ENCODE measurements around the gene KCNS1.
"Not testable (repeated sequence)": the region's sequence is repeated elsewhere in the genome, so short reads cannot be mapped to it uniquely, and the experiment has no call there.

The KCNS1 gene

DNA sequence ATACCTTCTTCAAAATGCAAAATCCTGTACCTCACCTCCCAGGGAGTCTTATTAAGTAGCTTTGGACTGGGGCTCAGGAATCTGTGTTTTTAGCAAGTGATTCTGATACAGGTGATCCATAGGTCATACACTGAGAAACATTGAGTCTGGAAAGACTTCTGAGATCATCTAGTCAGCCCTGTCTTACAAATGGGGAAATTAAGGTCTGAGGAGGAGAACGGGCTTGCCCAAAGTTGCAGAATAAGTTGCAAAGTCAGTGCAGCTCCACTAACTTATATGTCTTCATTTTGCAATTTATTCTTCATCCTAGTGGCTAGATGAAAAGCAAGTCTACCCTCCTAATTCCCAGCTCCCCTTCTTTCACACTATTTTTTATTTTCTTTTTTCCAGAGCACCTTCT is 28.9 kb downstream of the KCNS1 start:
- no peak for DNase-seq

DNA sequence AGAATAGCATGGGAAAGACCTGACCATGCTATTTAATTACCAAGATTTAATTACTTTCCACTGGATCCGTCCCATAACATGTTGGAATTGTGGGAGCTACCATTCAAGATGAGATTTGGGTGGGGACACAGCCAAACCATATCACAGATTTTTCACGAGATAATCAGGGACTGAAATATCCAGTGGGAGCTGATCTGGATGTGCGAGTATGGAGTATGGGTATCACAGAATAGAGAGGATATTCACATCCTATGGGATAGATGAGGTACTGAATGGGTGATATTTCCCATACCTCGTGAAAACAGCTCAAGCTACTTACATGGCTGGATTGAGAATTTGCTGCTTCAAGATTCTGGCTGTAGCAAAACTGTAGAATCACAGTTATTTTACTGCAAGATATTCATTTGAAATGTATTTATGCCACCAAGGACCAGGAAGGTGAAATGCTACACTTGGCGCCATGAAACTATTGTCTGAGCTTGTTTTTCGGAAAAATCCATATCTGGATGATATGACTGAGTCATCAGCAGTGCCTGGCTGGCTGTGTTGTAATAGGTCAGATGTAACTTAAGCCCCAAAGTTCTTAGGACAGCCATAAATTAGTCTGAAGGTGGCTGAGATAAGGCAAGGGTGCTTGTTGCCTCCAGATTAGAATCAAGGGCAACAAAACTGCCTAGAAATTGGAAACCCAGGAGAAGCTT is 29.8 kb downstream of the KCNS1 start:
- no peak for DNase-seq

DNA sequence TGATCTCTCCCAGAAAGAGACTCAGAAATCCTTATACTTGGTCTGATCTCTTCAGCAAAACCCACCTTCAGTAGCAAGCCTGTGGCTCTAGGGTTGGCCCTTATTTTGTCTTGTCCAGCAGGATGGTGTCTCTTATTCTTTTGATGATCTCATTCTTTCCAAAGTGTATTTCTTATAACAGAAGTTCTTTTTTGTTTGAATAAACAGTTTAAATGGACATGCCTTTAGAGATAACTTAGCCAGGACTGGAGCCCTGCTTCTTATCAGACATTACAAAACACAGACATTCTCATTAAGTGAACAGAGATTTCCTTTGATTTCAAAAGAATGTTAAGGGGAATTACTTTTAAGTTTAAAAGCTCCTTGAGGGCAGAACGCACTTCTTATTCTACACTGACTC is 31.7 kb downstream of the KCNS1 start:
- no peak for DNase-seq

DNA sequence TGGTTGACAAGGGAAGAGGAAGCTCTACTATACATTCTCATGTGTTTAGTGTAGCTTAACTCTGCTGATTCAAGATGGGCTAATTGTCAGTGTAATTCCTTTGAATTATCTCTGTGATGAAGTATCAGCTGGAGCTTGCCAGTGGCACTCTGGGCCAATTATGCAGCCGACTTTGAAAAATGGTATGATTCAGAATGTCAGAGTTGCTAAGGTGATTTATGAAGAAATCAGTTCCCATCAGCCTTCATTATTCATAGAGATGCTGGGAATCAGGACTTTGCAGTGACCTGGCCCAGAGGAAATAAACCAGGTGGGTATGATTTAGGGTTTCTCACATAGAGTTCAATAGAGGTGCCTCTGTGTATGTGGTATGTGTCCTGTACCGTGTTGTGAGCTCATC is 33.4 kb downstream of the KCNS1 start:
- DNase-seq: no peak

DNA sequence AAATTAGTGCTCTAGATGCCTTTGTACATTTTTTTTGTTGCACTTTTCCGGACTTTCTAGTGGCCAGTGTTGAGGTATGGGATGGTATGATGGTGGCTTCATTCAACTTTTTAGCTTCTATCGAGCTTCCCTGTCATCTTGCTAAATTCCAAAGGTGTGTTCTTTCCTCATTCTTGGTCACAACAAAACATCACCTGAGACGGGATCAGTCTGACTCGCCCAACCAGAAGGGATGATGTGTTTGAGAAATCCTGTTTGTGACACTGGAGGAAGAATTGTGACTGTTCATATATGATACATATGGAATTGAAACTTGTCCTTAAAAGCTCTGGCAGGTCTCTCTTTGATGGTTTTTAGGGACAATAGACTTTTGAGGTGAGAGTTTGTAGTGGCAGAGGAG is 33.8 kb downstream of the KCNS1 start:
- DNase-seq: no peak

DNA sequence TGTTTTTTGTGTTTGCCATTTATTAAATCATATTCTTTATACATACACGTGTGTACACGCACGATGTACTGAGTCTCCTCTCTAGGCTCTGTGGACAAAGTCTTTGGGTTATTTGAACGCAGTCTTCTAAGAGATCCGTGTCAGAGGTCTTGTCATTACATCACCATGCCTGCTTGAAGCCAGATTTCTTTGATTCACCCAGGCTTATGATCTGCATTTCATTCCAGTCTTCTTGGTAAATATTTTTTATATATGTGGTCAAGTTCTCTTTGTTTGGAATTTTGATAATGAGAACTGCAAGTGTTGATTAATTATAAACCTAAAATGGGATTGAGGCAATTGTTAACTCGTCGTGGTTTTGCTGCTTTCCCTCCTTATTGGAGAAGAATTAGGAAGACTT is 34.6 kb downstream of the KCNS1 start:
- DNase-seq: no peak

DNA sequence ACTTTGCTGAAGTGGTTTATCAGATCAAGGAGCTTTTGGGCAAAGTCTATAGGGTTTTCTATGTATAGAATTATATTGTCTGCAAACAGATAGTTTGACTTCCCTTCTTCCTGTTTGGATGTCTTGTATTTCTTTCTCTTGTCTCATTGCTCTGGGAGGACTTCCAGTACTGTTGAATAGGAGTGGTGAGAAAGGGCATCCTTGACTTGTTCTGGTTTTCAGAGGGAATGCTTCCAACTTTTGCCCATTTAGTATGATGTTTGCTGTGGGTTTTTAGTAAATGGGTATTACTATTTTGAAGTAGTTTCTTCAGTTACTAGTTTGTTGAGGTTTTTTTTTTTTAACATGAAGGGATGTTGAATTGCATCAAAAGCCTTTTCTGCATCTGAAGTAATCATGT is 36.1 kb downstream of the KCNS1 start:
- DNase-seq: no peak

DNA sequence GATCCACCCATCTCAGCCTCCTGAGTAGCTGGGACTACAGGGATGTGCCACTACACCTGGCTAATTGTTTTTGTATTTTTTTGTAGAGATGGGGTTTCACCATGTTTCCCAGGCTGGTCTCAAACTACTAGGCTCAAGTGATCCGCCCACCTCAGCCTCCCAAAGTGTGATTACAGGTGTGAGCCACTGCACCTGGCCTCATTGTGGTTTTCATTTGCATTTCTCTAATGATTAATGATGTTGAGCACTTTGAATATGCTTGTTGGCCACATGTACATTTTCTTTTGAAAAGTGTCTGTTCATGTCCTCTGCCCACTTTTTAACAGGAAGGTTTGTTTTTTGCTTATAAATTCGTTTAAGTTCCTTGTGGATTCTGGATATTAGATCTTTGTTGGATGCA is 37.8 kb downstream of the KCNS1 start:
- DNase-seq: not testable (repeated sequence)

DNA sequence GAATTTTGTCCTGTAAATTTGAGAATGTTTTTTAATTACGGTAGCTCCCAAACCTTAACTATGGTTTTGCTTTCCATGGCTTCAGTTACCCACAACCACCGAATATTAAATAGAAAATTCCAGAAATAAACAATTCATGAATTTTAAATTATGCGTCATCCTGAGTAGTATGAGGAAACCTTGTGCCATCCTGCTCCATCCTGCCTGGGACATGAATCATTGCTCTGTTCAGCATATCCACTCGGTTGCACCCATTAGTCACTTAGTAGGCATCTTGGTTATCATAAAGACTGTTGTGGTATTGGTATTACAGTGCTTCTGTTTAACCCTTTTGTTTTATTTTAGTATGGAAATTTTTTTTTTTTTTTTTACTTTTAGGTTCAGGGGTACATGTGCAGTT is 39.7 kb downstream of the KCNS1 start:
- DNase-seq: no peak

DNA sequence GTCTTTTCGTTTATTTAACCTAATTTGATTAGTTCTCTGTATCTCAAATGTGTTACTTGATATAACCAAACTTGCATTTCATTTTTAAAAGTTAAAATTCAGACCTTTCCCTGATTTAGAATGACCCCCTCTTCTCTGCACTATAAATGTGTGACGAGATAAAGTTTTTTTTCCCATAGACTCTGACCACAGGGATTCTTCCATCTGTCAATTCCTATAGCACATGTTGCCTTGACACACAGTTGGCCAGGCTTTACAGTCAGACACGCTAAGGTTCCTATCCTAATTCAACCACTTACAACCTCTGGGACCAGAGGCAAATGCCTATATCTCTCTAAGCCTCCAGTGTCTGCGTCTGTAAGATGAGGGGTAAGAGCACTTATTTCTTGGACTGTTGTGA is 40.6 kb downstream of the KCNS1 start:
- DNase-seq: no peak

DNA sequence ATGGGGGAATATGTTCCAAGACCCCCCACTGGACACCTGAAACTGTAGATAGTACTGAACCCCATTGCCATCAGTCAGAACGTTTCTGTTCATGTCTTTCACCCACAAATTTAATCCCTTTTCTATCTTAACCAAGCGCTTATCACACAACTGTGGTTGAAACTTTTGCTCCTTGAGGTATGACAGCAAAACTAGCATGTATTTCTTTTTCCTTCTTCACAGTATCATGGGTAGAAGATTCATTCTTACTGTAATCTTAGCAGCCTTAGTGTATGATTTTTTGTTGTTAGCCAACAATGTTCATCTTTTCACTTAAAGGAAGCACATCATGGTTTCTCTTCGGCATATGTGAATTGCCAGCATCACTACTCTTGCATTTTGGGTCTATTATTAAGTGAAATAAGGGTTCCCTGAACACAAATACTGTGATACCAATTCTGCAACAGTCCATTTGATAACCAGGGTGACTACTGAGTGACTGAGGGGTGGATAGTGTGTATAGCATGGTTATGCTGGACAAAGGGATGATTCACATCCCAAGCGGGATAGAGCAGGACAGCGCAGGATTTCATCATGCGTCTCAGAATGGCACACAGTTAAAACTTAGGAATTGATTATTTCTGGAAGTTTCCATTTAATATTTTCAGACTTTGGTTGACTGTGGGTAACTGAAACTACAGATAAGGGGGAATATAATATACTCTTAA is 41.8 kb downstream of the KCNS1 start:
- DNase-seq: no peak

DNA sequence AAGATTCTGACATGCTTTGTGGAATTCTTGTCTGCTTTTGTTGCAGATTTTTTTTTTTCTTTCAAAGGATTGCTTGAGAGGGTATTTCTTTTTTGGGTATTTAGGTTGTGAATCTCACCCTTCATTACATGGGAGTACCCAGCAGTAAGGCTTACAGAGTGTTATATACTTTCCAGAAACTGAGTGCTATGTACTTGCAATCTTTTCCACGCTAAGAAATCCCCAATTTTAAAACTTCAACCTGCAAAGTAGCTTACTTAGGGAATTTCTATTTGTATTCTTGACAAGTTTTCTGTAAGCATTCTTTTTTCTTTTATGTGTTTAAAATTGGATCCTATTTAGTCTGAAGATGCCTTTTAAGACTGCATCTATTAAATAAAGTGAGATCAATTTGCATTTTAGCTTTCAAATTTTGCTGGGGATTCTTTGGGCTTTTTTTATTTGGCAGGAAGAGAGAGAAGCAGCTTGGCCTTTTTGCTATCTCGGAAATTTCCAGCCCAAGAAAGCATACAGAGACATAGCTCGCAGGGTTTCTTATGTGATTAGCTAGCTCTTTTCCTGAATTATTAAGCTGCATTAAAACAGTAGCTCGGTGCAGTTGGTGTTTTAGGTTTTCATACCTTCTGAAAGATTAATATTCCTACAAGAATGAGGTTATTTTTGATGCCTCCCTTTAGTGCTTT is 42.6 kb downstream of the KCNS1 start:
- DNase-seq: no peak

DNA sequence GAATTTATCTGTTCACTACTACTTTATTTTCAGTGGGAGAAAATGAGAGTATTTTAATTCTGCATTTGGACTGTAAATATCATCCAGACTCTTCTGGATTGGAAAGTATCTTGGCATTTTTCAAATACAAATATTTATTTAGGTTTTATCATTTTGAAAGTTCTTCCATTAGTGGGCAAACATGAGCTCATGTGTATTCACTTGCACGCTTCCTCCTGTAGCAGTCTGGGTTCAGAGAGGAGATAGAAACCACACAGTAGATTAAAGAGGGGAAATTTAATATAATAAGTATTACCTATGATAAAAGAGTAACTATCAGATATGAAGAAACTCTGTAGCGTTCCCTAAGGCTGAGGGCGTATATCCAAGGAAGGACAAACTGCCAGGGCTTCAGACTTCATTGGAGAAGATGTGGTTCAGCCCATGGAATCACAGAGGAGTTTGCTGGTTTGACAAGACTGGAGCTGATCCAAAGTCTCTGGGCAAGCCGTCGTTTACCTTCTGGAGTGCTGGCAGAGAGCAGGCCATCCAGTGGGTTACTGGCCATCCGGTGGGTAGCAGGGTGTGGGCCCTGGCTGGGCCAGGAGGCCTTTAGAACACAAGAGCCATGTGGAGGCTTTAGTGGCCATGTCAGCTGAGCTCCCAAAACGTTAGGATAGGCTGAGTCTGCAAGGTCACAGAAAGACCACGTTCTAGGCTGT is 44.3 kb downstream of the KCNS1 start:
- DNase-seq: no peak

DNA sequence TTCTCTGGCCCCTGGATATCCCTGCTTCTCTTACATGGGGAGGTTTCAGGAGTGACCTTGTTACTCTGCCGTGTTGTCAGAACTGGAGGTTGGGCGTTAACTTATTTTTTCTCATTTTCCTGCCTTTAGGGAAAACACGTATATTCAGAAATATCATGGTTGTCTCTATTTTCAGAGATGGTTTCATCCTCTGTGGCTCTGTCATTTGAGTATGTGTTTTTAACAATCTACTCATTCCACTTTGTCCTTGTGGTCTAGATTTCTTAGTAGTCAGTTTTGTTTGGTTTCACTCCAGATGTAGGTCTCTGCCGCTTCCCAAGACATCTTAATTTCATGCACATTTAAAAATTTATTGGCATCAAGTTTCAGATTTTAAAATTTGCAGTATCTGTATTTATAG is 45.9 kb downstream of the KCNS1 start:
- no peak for DNase-seq

DNA sequence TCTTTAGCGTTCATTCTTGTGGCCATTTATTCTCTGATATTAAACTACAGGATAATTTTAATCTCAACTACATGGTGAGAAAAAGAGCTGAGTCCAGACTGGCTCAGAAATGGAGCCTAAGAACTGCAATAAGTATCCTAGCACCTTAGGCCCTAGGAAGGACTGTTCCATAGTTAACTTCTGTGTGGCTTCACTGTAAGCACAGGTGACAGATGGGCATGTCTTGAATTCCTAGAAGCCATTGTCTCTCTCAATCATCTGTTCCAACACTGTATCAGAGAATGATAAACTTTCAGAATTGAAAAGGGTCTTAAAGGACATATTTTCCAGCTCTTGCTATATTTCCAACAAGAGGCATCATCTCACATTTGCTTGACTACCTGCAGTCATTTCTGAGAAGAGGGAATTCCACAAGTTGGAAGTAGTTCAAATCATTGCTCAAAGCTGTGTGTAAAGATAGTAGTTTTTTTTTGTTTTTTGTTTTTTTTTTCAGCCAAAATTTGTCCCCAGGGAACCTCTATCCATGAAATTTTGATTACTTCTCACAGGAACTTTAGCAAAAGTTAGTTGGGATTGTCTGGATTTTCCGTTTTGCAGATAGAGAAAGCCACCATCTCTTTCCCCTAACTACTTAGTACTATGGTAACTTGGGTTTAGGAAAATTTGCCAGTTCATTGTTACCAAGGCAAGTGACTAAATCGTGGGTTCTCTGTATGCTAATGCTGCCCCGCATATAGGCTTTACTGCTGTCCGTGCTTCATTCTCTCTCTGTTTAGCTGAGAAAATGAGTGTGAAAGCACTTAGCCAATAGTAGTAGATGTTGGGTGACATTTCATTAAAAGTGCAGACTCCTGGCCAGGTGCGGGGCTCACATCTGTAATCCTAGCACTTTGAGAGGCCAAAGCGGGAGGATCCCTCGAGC is 47.2 kb downstream of the KCNS1 start:
- DNase-seq: no peak

DNA sequence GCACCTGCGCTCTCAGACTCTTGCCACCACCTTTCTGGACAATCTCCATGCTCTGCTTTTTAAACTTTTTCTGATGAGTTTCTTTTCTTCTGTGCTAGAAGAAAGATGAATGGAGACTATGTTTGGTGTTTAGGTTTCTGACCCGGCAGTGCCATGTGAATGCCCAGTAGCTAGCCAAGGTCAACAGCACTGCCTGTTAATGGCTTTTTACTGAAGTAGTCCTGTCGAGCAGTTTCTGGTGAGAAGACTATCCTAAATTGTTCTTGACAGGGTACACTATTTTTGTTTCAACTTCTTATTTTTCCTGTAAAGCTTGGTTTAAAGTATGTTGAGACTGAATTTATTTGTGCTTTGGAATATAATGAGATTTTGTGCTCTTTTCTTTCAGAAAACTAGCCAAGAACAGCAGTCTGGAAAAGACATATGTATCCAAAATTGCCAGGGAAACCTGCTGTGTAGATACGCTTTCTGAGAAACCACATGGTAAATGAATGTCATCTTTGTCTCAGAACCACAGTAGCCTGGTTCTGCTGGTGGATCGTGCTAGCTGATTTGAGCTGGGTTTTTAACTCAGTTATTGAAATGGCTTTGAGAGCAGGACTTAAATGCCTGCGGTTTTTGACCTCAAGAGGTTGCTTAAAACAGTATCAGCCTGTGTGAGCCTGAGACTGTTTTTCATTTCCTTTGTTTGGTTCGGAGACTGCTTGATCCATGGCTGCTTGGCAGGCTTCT is 48.1 kb downstream of the KCNS1 start:
- DNase-seq: peak; percentile 42

DNA sequence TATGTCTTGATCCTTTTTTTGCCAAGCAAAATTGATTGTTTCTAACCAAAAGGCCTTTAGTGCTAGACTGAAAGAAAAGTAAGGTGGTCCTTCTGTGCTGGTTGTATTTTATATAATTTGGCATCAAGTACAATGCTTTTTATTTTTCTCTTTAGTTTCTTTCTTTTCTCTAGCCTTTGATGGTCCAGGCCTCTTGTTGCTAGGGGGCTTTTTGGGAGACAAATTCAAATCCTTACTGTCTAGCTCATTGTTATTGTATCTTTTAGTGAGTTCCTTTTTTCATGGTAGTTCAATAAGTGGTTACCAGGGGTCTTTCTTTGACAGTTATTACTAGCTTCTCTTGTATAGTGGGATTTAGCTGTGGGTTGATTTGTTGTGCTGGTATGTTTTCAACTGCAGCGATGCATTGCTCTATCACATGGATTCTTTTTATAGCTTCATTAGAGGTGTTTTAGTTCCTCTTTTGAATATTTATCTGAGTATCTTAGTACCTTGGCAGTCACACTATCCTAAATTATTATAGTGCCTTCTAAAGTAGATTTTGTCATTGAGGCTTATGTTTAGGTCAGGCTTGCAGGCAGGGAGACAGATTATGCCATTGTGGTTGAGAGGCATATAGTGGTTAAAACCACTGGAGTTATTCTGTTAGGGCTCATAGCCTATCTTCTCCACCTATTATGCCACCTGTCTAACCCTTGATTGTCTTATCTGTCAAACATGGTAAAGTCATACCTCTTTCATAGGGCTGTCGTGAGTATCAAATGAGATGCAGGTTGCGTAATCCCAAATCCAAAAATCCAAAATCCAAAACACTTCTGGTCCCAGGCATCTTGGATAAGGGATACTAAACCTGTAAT is 49.5 kb downstream of the KCNS1 start:
- DNase-seq: no peak

DNA sequence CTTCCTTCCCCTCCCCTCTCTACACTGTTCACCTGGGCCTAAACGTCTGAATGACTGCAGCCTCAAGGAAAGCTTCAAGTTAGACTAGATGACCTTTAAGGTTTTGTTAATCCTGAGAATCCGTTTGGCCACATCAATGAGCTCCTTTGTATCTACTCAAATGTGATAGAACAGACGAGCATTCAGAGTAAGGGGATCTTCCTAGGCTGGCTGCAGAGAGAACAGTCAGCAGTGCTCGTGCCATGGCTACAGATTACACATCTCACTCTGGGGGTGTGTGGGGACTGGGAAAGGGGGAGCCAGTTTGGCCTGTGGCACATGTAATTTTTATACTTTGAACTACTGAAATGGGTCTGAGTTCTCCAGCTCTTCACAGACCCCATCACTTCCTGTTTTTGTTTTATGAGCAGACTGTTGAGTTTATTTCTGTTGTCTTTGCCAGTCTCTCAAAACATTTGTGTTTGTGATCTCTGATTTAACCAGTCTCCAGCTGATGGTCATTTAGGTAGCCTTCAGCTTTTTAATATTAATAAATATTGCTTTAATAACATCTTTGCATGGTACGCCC is 50.9 kb downstream of the KCNS1 start:
- DNase-seq: no peak

DNA sequence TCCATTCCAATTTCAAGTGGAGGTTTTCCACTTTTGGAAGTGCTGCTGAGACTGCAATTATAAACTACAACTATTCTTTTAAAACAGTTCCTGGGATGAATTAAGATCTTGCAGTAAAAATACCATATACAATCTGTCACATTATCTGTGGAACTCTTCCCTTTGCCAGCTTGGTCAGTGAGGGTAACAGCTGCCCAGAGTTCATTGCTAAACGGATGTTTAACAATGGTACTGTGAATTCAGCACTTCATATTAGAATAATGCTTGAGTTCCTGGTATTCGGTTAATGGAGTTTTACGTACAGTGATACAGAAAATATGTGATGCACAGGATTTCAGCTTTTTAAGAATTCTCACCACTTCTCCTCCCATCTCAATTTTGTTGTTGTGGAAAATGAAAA is 51.5 kb downstream of the KCNS1 start:
- no peak for DNase-seq

DNA sequence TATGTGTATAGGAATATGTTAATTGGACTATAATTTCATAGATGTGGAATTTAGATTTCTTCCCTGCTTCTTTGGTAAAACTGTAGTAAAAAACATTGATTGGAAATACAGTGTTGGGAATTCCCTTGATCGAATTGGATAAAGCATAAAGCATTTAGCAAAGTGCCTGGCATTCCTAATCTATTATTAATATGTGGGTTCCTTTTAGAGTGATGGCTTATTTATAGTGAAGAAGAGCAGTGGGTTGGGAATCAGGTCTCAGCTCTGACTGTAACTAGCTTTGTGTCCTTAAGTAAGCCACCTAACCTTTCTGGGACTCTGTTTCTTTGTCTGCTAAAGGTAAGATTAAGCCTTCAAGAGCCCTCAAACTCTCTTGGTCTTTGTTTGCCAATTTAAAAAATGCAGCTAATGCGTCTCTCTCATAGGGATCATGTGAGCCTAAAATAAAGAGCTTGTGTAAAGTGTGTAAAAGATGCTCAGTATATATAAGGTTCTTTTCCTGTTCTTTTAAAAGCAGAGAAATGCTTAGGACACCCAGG is 53.3 kb downstream of the KCNS1 start:
- DNase-seq: no peak
